Measurements from ENCODE around the gene CCR1. TPM values are rescaled to one million over a fixed set of nuclear protein-coding genes. Genes with fewer than 3 reads are reported as not detected.

Gene CCR1
- total and polyA plus RNA-seq, 2 of the 4 experiments (the other 2 are of a cell fraction) = not detected

- no peak overlapping the region for H2BK120ac ChIP-seq (ENCODE audit: low read depth, low read length)
- ChIA-PET CTCF (no interaction called here), POLR2A (ENCODE audit: unreplicated experiment) (no interaction called here)
- no peak overlapping the region for H4K91ac ChIP-seq (ENCODE audit: insufficient read depth, low read depth, low read length)
- no peak overlapping the region for H3K4me3 ChIP-seq (ENCODE audit: insufficient read depth, low read depth, low read length)
- H3K23ac ChIP-seq (ENCODE audit: low read depth, low read length) = no peak overlapping the region
- H4K5ac ChIP-seq (ENCODE audit: low read depth, low read length) = no peak overlapping the region
- no peak overlapping the region for H3K4me2 ChIP-seq (ENCODE audit: low read depth, low read length)
- WGBS, 2 experiments (ENCODE audit: extremely low coverage in 2 of 2, insufficient read length in 1 of 2) = 80% methylated on average over 1 of the region's 5 CpGs; no CpG with 5 or more reads in 1 of the 2 experiments
- H3K56ac ChIP-seq (ENCODE audit: extremely low read depth, insufficient read depth, low read length) = no peak overlapping the region
- no peak for DNase-seq
- H3K18ac ChIP-seq (ENCODE audit: low read depth, low read length) = no peak overlapping the region
- H3K27me3 ChIP-seq (ENCODE audit: control insufficient read depth, insufficient read depth, low read length) = no peaks in the 10 kb centered on the region
- no peaks in the 10 kb centered on the region for H4K20me1 ChIP-seq (ENCODE audit: insufficient read depth, low read length)
- H3K4ac ChIP-seq (ENCODE audit: low read depth, low read length) = no peak overlapping the region
- no peaks in the 10 kb centered on the region for H3K79me1 ChIP-seq (ENCODE audit: low read depth in 1 of 2, low read length in 2 of 2)
- no peak overlapping the region for H2AK9ac ChIP-seq (replicated peaks; ENCODE audit: low read depth, low read length, poor library complexity)
- no peak overlapping the region for H2BK5ac ChIP-seq (ENCODE audit: low read depth, low read length, poor library complexity, severe bottlenecking)
- no peaks in the 10 kb centered on the region for H3K36me3 ChIP-seq (ENCODE audit: control insufficient read depth, insufficient read depth, low read length)
- no peak for TF ChIP-seq POLR2A (IDR thresholded peaks at IDR 0.05; ENCODE audit: low read depth, low read length)
- TF ChIP-seq SMC3 (IDR thresholded peaks at IDR 0.05; ENCODE audit: low read depth, low read length) = no peak
- no peak for TF ChIP-seq MXI1 (IDR thresholded peaks at IDR 0.05; ENCODE audit: borderline replicate concordance, low read depth, low read length)
- TF ChIP-seq RCOR1 (IDR thresholded peaks at IDR 0.05; ENCODE audit: insufficient replicate concordance, low read length) = no peak
- no peak for TF ChIP-seq CEBPB (IDR thresholded peaks at IDR 0.05; ENCODE audit: low read depth, low read length)
- TF ChIP-seq MAZ (IDR thresholded peaks at IDR 0.05; ENCODE audit: borderline replicate concordance, low read depth, low read length) = no peak
- no peak for TF ChIP-seq NFE2L2 (IDR thresholded peaks at IDR 0.05; ENCODE audit: low read depth, low read length)
- no peak for TF ChIP-seq BHLHE40 (IDR thresholded peaks at IDR 0.05; ENCODE audit: low read depth, low read length)
- no peak for TF ChIP-seq ELK1 (IDR thresholded peaks at IDR 0.05; ENCODE audit: borderline replicate concordance, low read depth, low read length)
- TF ChIP-seq FOS (IDR thresholded peaks at IDR 0.05; ENCODE audit: low read depth, low read length) = no peak
- TF ChIP-seq CTCF (conservative IDR thresholded peaks at IDR 0.05; ENCODE audit: low read depth, low read length) = no peak
- in situ Hi-C loops (cut with MboI; ENCODE audit: low sequenced_read_pairs) (no loop called here), dilution Hi-C loops (cut with HindIII; ENCODE audit: low sequenced_read_pairs, unreplicated experiment) (no loop called here), intact Hi-C loops (cut with micrococcal nuclease) (no loop called here)
- no peak overlapping the region for H2BK20ac ChIP-seq (ENCODE audit: low read depth, low read length)
- no peak overlapping the region for H4K8ac ChIP-seq (ENCODE audit: low read depth in 2 of 2, low read length in 2 of 2)
- no peak for ATAC-seq (ENCODE audit: low read depth)
- no peak overlapping the region for H3K9ac ChIP-seq (ENCODE audit: low read depth, low read length)
- H2AK5ac ChIP-seq (ENCODE audit: low read depth, low read length) = no peak overlapping the region
- no TSS peak for BruUV-seq (replicated peaks)
- no peak overlapping the region for H2AFZ ChIP-seq (replicated peaks; ENCODE audit: low read length, poor library complexity)
- H2BK15ac ChIP-seq (ENCODE audit: low read depth, low read length) = no peak overlapping the region
- H3K27ac ChIP-seq (ENCODE audit: insufficient read depth, low read length) = no peak overlapping the region
- no peaks in the 10 kb centered on the region for H3K9me1 ChIP-seq (ENCODE audit: insufficient read depth, low read length)
- H3K14ac ChIP-seq (replicated peaks; ENCODE audit: low read depth, low read length) = no peak overlapping the region
- no peaks in the 10 kb centered on the region for H3K4me1 ChIP-seq (ENCODE audit: control insufficient read depth, insufficient read depth, low read length)
- no peaks in the 10 kb centered on the region for H3K9me3 ChIP-seq (ENCODE audit: control insufficient read depth, insufficient read depth, low read length)
Observed at GRCh38 chr3:46183330-46183729, 24.8 kb downstream of the CCR1 start.

Data from IMR-90 (cell line).